Esophagus mucosa (tissue), 1 donor: Measurements from ENCODE around the gene EPHA6. TPM values are rescaled to one million over a fixed set of nuclear protein-coding genes. Genes with fewer than 3 reads are reported as not detected.
"Not testable (repeated sequence)": the region's sequence is repeated elsewhere in the genome, so short reads cannot be mapped to it uniquely, and the experiment has no call there.

Experiments
- ATAC-seq: fragments of 200-7000 bp; cut with Tn5 transposase; one replicate; pipeline ENCODE4 v1.9.1; 2020
- total RNA-seq: library from RNA; stranded (reverse); gene quantifications from one replicate; pipeline ENCODE4 v1.2.4, GENCODE V29; 2023
- donor health status: DM: yes; HTN: yes; CAD: no.

Gene EPHA6
- total RNA-seq, 1 donor from 2014 or later: 1.1 TPM

GRCh38 chr3:96931119-96931862 lies 116.9 kb downstream of the EPHA6 start:
- ATAC-seq: peak; percentile 13

- not testable (repeated sequence) for ATAC-seq
Observed at GRCh38 chr3:96942131-96942530, 127.7 kb downstream of the EPHA6 start.

- no peak for ATAC-seq
Observed at GRCh38 chr3:96958856-96959255, 144.5 kb downstream of the EPHA6 start.

- ATAC-seq: no peak
Observed at GRCh38 chr3:96959474-96959873, 145.1 kb downstream of the EPHA6 start.

- peak; percentile 85 for ATAC-seq
Observed at GRCh38 chr3:96959901-96960641, 145.7 kb downstream of the EPHA6 start.

- peak; percentile 94 for ATAC-seq
Observed at GRCh38 chr3:96960661-96961330, 146.4 kb downstream of the EPHA6 start.

GRCh38 chr3:96961576-96961975 lies 147.2 kb downstream of the EPHA6 start:
- ATAC-seq: no peak

- ATAC-seq: no peak
Observed at GRCh38 chr3:96966181-96966929, 152.0 kb downstream of the EPHA6 start.

- peak; percentile 68 for ATAC-seq
Observed at GRCh38 chr3:96970211-96970610, 155.8 kb downstream of the EPHA6 start.

GRCh38 chr3:96977671-96978070 lies 163.3 kb downstream of the EPHA6 start:
- ATAC-seq: peak; percentile 48

GRCh38 chr3:96983716-96984115 lies 169.3 kb downstream of the EPHA6 start:
- ATAC-seq: not testable (repeated sequence)

- no peak for ATAC-seq
Observed at GRCh38 chr3:96986241-96986640, 171.8 kb downstream of the EPHA6 start.

GRCh38 chr3:96991231-96991630 lies 176.8 kb downstream of the EPHA6 start:
- ATAC-seq: no peak

GRCh38 chr3:96991800-96992365 lies 177.5 kb downstream of the EPHA6 start:
- ATAC-seq: no peak

- no peak for ATAC-seq
Observed at GRCh38 chr3:96994988-96995387, 180.6 kb downstream of the EPHA6 start.

- no peak for ATAC-seq
Observed at GRCh38 chr3:96996009-96996408, 181.6 kb downstream of the EPHA6 start.

GRCh38 chr3:97001611-97002010 lies 187.2 kb downstream of the EPHA6 start:
- no peak for ATAC-seq

- ATAC-seq: no peak
Observed at GRCh38 chr3:97009427-97010019, 195.1 kb downstream of the EPHA6 start.

- ATAC-seq: peak; percentile 99
Observed at GRCh38 chr3:97010881-97011657, 196.7 kb downstream of the EPHA6 start.

GRCh38 chr3:97021778-97022177 lies 207.4 kb downstream of the EPHA6 start:
- peak; percentile 84 for ATAC-seq

- ATAC-seq: not testable (repeated sequence)
Observed at GRCh38 chr3:97025612-97026011, 211.2 kb downstream of the EPHA6 start.
